SK-N-MC (cell line): ENCODE measurements around the gene ITPR2.

Experiments used
- EZH2 ChIP-seq: fragments of 200-600 bp; sonication (generic); IDR thresholded peaks from one replicate; pipeline ENCODE4 v1.6.1; 2017; ENCODE audit warnings: antibody characterized with exemption
- POLR2AphosphoS5 ChIP-seq: IDR thresholded peaks from 2 replicates; pipeline ENCODE4 v1.6.1; 2012; ENCODE audit warnings: mild to moderate bottlenecking, low read depth, low read length, borderline replicate concordance

GRCh38 chr12:26358651-26359050, 474.3 kb downstream of the ITPR2 start:
- TF ChIP-seq EZH2 (no peak), POLR2AphosphoS5 (no peak)
